H9 (cell line): ENCODE results near the gene NGRN. TPM values are rescaled to one million over a fixed set of nuclear protein-coding genes. Genes with fewer than 3 reads are reported as not detected.
A peak's percentile ranks its signal among the peaks of the same experiment; 100 is the strongest.

ENCODE experiments used
- DNase-seq: peaks from one replicate; pipeline ENCODE4 v3.0.0-alpha.2; 2017
- H2AFZ ChIP-seq: one replicate; pipeline ENCODE4 v1.6.1; 2013; ENCODE audit warnings: mild to moderate bottlenecking, low read length, control low read depth, moderate library complexity
- H2AK5ac ChIP-seq: 2 replicates; pipeline ENCODE4 v1.6.1; 2013; ENCODE audit warnings: low read length, control low read depth, mixed read lengths; ENCODE audit not compliant: insufficient read length
- H2BK120ac ChIP-seq: one replicate; pipeline ENCODE4 v1.6.1; 2013; ENCODE audit warnings: low read depth, mild to moderate bottlenecking, low read length, control low read depth, inconsistent platforms; ENCODE audit not compliant: poor library complexity, severe bottlenecking
- H2BK12ac ChIP-seq: 2 replicates; pipeline ENCODE4 v1.6.1; 2013; ENCODE audit warnings: low read length, control low read depth, mixed read lengths, low read depth; ENCODE audit not compliant: insufficient read length
- H2BK15ac ChIP-seq: 2 replicates; pipeline ENCODE4 v1.6.1; 2013; ENCODE audit warnings: low read depth, low read length, control low read depth
- H2BK20ac ChIP-seq: one replicate; pipeline ENCODE4 v1.6.1; 2013; ENCODE audit warnings: low read depth, mild to moderate bottlenecking, low read length, control low read depth, inconsistent platforms; ENCODE audit not compliant: poor library complexity, severe bottlenecking
- H2BK5ac ChIP-seq: 2 replicates; pipeline ENCODE4 v1.6.1; 2013; ENCODE audit warnings: low read length, control low read depth, mixed read lengths; ENCODE audit not compliant: insufficient read length
- H3K14ac ChIP-seq: 2 replicates; pipeline ENCODE4 v1.6.1; 2013; ENCODE audit warnings: low read length, control low read depth; ENCODE audit not compliant: insufficient read depth
- H3K18ac ChIP-seq: 2 replicates; pipeline ENCODE4 v1.6.1; 2013; ENCODE audit warnings: low read depth, mild to moderate bottlenecking, mixed read lengths, low read length, control low read depth; ENCODE audit not compliant: insufficient read length
- H3K23ac ChIP-seq: 2 replicates; pipeline ENCODE4 v1.6.1; 2013; ENCODE audit warnings: low read length, control low read depth, mixed read lengths, low read depth; ENCODE audit not compliant: insufficient read length
- H3K23me2 ChIP-seq: 2 replicates; pipeline ENCODE4 v1.6.1; 2013; ENCODE audit warnings: low read depth, mild to moderate bottlenecking, mixed read lengths, low read length, control low read depth; ENCODE audit not compliant: insufficient read length, poor library complexity, severe bottlenecking
- H3K27ac ChIP-seq: 2 replicates; pipeline ENCODE4 v1.5.1; 2013; ENCODE audit warnings: low read length, control low read depth, mixed read lengths, low read depth; ENCODE audit not compliant: insufficient read length
- H3K27me3 ChIP-seq: 2 replicates; pipeline ENCODE4 v1.6.1; 2013; ENCODE audit warnings: low read length, control low read depth, inconsistent platforms; ENCODE audit not compliant: insufficient read depth
- H3K4ac ChIP-seq: 2 replicates; pipeline ENCODE4 v1.6.1; 2013; ENCODE audit warnings: low read depth, mild to moderate bottlenecking, control low read depth, inconsistent platforms, low read length, moderate library complexity
- H3K4me1 ChIP-seq: 2 replicates; pipeline ENCODE4 v1.6.1; 2013; ENCODE audit warnings: low read length, control low read depth, inconsistent platforms; ENCODE audit not compliant: insufficient read depth
- H3K4me2 ChIP-seq: 2 replicates; pipeline ENCODE4 v1.6.1; 2013; ENCODE audit warnings: low read length, control low read depth, mixed read lengths; ENCODE audit not compliant: insufficient read length, insufficient read depth
- H3K56ac ChIP-seq: 2 replicates; pipeline ENCODE4 v1.6.1; 2013; ENCODE audit warnings: low read depth, mild to moderate bottlenecking, mixed read lengths, low read length, control low read depth; ENCODE audit not compliant: insufficient read length
- H3K79me1 ChIP-seq: 2 replicates; pipeline ENCODE4 v1.6.1; 2013; ENCODE audit warnings: low read depth, mild to moderate bottlenecking, moderate library complexity, low read length, control low read depth, inconsistent platforms; ENCODE audit not compliant: insufficient read depth, poor library complexity, severe bottlenecking
- H3K79me2 ChIP-seq: 2 replicates; pipeline ENCODE4 v1.6.1; 2013; ENCODE audit warnings: low read length, control low read depth, inconsistent platforms; ENCODE audit not compliant: insufficient read depth
- H3K9ac ChIP-seq: 2 replicates; pipeline ENCODE4 v1.6.1; 2013; ENCODE audit warnings: low read length, control low read depth, mixed read lengths; ENCODE audit not compliant: insufficient read length; ENCODE audit errors: extremely low read depth
- H3K9me3 ChIP-seq: one replicate; pipeline ENCODE4 v1.6.1; 2013; ENCODE audit warnings: low read depth, low read length, inconsistent platforms; ENCODE audit not compliant: control insufficient read depth
- H3T11ph ChIP-seq: one replicate; pipeline ENCODE4 v1.6.1; 2013; ENCODE audit warnings: mild to moderate bottlenecking, low read length, control low read depth, inconsistent platforms
- H4K20me1 ChIP-seq: one replicate; pipeline ENCODE4 v1.6.1; 2013; ENCODE audit not compliant: control insufficient read depth, insufficient read length, insufficient read depth
- H4K5ac ChIP-seq: 2 replicates; pipeline ENCODE4 v1.6.1; 2013; ENCODE audit warnings: low read depth, mild to moderate bottlenecking, mixed read lengths, low read length, control low read depth; ENCODE audit not compliant: insufficient read length
- H4K8ac ChIP-seq: replicated peaks from 2 replicates; pipeline ENCODE4 v1.6.1; 2013; ENCODE audit warnings: low read length, control low read depth, mixed read lengths, low read depth; ENCODE audit not compliant: insufficient read length
- H4K91ac ChIP-seq: 2 replicates; pipeline ENCODE4 v1.6.1; 2013; ENCODE audit warnings: low read depth, mild to moderate bottlenecking, moderate library complexity, mixed read lengths, low read length, control low read depth; ENCODE audit not compliant: insufficient read length
- H3K27ac Mint-ChIP-seq, 3 experiments: 2 replicates in 2 of 3; 3 replicates in 1 of 3; pipeline ENCODE4 v1.8.0; 2020 to 2021; ENCODE audit warnings: mixed read lengths in 3 of 3, mild to moderate bottlenecking in 1 of 3, moderate library complexity in 1 of 3
- H3K27me3 Mint-ChIP-seq: 2 replicates; pipeline ENCODE4 v1.8.0; 2021; ENCODE audit warnings: low read depth, mild to moderate bottlenecking, moderate library complexity, mixed read lengths
- H3K36me3 Mint-ChIP-seq, 3 experiments: 2 replicates in 2 of 3; 3 replicates in 1 of 3; pipeline ENCODE4 v1.8.0; 2020 to 2021; ENCODE audit warnings: low read depth in 3 of 3, mixed read lengths in 3 of 3; ENCODE audit not compliant: insufficient read depth in 1 of 3
- H3K4me1 Mint-ChIP-seq, 2 experiments: 2 replicates each; pipeline ENCODE4 v1.8.0; 2020; ENCODE audit warnings: mixed read lengths in 2 of 2
- H3K4me3 Mint-ChIP-seq, 2 experiments: 2 replicates in 1 of 2; 3 replicates in 1 of 2; pipeline ENCODE4 v1.8.0; 2020 to 2021; ENCODE audit warnings: mild to moderate bottlenecking in 2 of 2, mixed read lengths in 2 of 2, moderate library complexity in 1 of 2
- H3K9me3 Mint-ChIP-seq, 2 experiments: 2 replicates in 1 of 2; 3 replicates in 1 of 2; pipeline ENCODE4 v1.8.0; 2020; ENCODE audit warnings: mild to moderate bottlenecking in 2 of 2, mixed read lengths in 2 of 2, moderate library complexity in 1 of 2
- CTCF ChIP-seq: fragments of 200-600 bp; sonication (generic); conservative IDR thresholded peaks from 3 replicates; pipeline ENCODE4 v1.8.0; 2021; ENCODE audit warnings: antibody characterized with exemption, mild to moderate bottlenecking
- WGBS: extraction: QIAGEN DNeasy Blood & Tissue Kit; methylation state at CpG from one replicate; pipeline ENCODE4 v1.1.7; 2013; ENCODE audit warnings: missing lambda C conversion rate, low lambda C conversion rate, mixed read lengths; ENCODE audit not compliant: insufficient read length; ENCODE audit errors: extremely low coverage; 5-methylcytosine and 5-hydroxymethylcytosine counted together
- total RNA-seq: library from RNA; stranded (reverse); gene quantifications from 2 replicates; pipeline ENCODE4 v1.2.1, GENCODE V29; 2021

NGRN gene
- total RNA-seq, 1 experiment from 2014 or later = 79.2 TPM

- Mint-ChIP-seq H3K9me3 (no peaks in the 10 kb centered on the region), H3K27me3 (no peaks in the 10 kb centered on the region; the same call in 1 of the 2 replicates), H3K4me1 (peaks cover 30 to 37% of the 10 kb centered on the region in 2 experiments), H3K36me3 (peaks cover 19 to 35% (median 32%) of the 10 kb centered on the region in 3 experiments; a peak in 6 of 7 replicates), H3K27ac (peak overlapping the region; percentile 96 to 99 (median 98)), H3K4me3 (peak overlapping the region; percentile 95 to 96)
- Histone ChIP-seq H4K20me1 (no peaks in the 10 kb centered on the region), H2AK5ac (no peak overlapping the region), H2BK12ac (no peak overlapping the region), H3K27ac (peak overlapping the region; percentile 71), H3K23me2 (peaks cover 8% of the 10 kb centered on the region), H4K8ac (no peak overlapping the region), H3K56ac (no peak overlapping the region), H2BK20ac (no peak overlapping the region), H3K9me3 (no peaks in the 10 kb centered on the region), H3K4me1 (no peaks in the 10 kb centered on the region; the same call in 1 of the 2 replicates), H2AFZ (peak overlapping the region; percentile 50), H3K27me3 (no peaks in the 10 kb centered on the region; the same call in 1 of the 2 replicates), H2BK120ac (peak overlapping the region; percentile 92), H4K5ac (peak overlapping the region; percentile 87), H3K79me2 (peaks cover 9% of the 10 kb centered on the region; the same call in 1 of the 2 replicates), H2BK5ac (peak overlapping the region; percentile 93), H3K23ac (no peak overlapping the region), H4K91ac (no peak overlapping the region), H3K9ac (peak overlapping the region; percentile 90), H3T11ph (peak overlapping the region; percentile 24), H3K4ac (peak overlapping the region; percentile 38; the same call in 1 of the 2 replicates), H2BK15ac (no peak overlapping the region), H3K18ac (peak overlapping the region; percentile 88), H3K79me1 (no peaks in the 10 kb centered on the region), H3K4me2 (peak overlapping the region; percentile 96), H3K14ac (peak overlapping the region; percentile 92)
- WGBS = no CpG with 5 or more reads among the region's 16 CpGs
- no peak for DNase-seq
- no peak for TF ChIP-seq CTCF
Measured at GRCh38 chr15:90266061-90266431, 574 bp downstream of the NGRN start.
